ENCODE results near the gene MAGIX. TPM values are rescaled to one million over a fixed set of nuclear protein-coding genes. Genes with fewer than 3 reads are reported as not detected.

Gene MAGIX
- total RNA-seq, 2 experiments from 2014 or later, result 0.89 to 0.93 TPM

DNA sequence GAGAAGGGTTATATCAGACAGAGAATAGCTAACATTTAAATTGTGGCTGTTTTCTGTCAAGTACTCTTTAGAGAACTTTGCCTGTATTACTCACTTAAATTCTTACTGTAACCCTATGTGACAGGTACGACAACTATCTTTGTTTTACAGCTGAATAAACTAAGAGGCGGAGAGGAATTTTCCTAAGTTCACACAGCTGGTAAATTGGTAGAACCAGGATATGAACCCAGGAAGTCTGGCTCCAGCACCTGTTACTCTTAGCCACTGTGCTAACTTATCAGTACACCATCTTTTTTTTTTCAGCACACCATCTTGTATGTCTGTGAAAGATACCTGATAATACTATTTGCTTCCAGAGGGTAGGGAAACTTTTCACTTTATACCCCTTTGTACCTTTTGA, 39.5 kb downstream of the MAGIX start:
- Histone ChIP-seq H3K27me3 (ENCODE audit: control insufficient read depth in 1 of 2, insufficient read depth in 2 of 2, low read length in 2 of 2) (peaks cover 0 to 3% of the 10 kb centered on the region in 2 experiments), H3K4me1 (ENCODE audit: insufficient read depth, low read length) (peaks cover 21% of the 10 kb centered on the region), H3K9me3 (ENCODE audit: control insufficient read depth in 1 of 2, insufficient read depth in 1 of 2, low read length in 2 of 2) (no peaks in the 10 kb centered on the region), H3K27ac (ENCODE audit: low read depth in 1 of 2, low read length in 2 of 2) (no peak overlapping the region), H3K36me3 (ENCODE audit: insufficient read depth, low read length) (no peaks in the 10 kb centered on the region), H3K4me3 (ENCODE audit: low read length) (no peak overlapping the region)
- Mint-ChIP-seq H3K4me3 (no peak overlapping the region), H3K4me1 (ENCODE audit: low read depth) (peaks cover 14% of the 10 kb centered on the region), H3K9me3 (no peaks in the 10 kb centered on the region), H3K27me3 (no peaks in the 10 kb centered on the region), H3K36me3 (ENCODE audit: low read depth) (no peaks in the 10 kb centered on the region), H3K27ac (no peak overlapping the region)
- no peak for TF ChIP-seq CTCF (IDR thresholded peaks at IDR 0.05)
- CTCF ChIA-PET, result interaction anchor here (2.5 kb wide), 1 partner anchor 9 kb away, joined by 6 read pairs; no protein-coding TSS in a partner anchor
- DNase-seq (no peak), ATAC-seq (ENCODE audit: poor library complexity) (no peak)
- POLR2A ChIA-PET, result no interaction called here
- intact Hi-C loops (cut with DNase I, micrococcal nuclease), result loop anchor here in 1 of 2 experiments (5.0 kb wide), 1 partner anchor 65 kb away; the partner anchor contains the start of gene PPP1R3F

DNA sequence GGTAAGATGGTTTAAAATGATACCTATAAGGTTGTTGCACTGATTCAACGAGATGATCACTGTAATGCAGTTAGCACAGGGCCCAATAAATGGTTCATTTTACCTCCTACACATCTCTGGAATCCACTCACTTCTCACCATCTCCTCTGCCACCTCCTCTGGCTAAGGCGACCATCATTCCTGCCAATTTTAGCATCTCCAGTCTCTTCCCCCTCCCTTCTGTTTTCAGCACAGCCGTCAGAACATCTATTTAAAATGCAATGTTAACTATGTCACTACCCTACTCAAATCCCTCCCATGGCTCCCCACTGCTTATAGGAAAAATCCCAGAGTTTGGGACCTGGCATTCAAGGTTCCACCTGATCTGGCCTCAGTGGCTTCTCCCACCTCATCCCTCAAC, 41.0 kb downstream of the MAGIX start:
- Histone ChIP-seq H3K4me1 (ENCODE audit: insufficient read depth, low read length) (peaks cover 21% of the 10 kb centered on the region), H3K27me3 (ENCODE audit: control insufficient read depth in 1 of 2, insufficient read depth in 2 of 2, low read length in 2 of 2) (peaks cover 0 to 3% of the 10 kb centered on the region in 2 experiments), H3K27ac (ENCODE audit: low read depth in 1 of 2, low read length in 2 of 2) (no peak overlapping the region), H3K36me3 (ENCODE audit: insufficient read depth, low read length) (no peaks in the 10 kb centered on the region), H3K4me3 (ENCODE audit: low read length) (no peak overlapping the region), H3K9me3 (ENCODE audit: control insufficient read depth in 1 of 2, insufficient read depth in 1 of 2, low read length in 2 of 2) (no peaks in the 10 kb centered on the region)
- no peaks in the 10 kb centered on the region for H3K27me3 Mint-ChIP-seq
- TF ChIP-seq CTCF (IDR thresholded peaks at IDR 0.05), result no peak
- H3K4me3 Mint-ChIP-seq, result no peak overlapping the region
- ATAC-seq (ENCODE audit: poor library complexity), result no peak
- DNase-seq, result no peak
- intact Hi-C loops (cut with DNase I, micrococcal nuclease), result loop anchor here in 1 of 2 experiments (5.0 kb wide), 1 partner anchor 64 kb away; the partner anchor contains the start of gene PPP1R3F
- H3K9me3 Mint-ChIP-seq, result no peaks in the 10 kb centered on the region
- ChIA-PET CTCF (no interaction called here), POLR2A (no interaction called here)
- H3K4me1 Mint-ChIP-seq (ENCODE audit: low read depth), result peaks cover 7% of the 10 kb centered on the region
- H3K27ac Mint-ChIP-seq, result no peak overlapping the region
- H3K36me3 Mint-ChIP-seq (ENCODE audit: low read depth), result no peaks in the 10 kb centered on the region

DNA sequence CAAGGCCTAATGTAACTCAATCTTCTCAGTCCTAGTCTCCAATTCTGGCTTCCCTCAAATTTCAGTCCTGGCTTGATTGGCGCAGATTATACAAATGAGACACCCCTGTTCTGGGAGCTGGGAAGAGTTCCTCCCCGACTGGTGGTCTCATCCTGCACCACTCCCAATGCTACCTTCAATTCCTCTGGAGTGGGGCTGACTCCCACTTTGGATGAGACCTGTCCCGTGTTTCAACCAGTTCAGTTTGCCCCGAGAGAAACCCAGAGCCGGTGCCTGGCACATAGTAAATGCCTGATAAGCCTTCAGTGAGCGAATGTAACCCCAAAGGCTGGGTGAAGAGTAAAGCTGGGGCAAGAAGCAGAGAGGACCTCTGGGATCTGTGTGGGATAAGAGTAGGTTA, 41.5 kb downstream of the MAGIX start:
- Histone ChIP-seq H3K9me3 (ENCODE audit: control insufficient read depth in 1 of 2, insufficient read depth in 1 of 2, low read length in 2 of 2) (no peaks in the 10 kb centered on the region), H3K36me3 (ENCODE audit: insufficient read depth, low read length) (no peaks in the 10 kb centered on the region), H3K4me1 (ENCODE audit: insufficient read depth, low read length) (peaks cover 17% of the 10 kb centered on the region), H3K4me3 (ENCODE audit: low read length) (no peak overlapping the region), H3K27me3 (ENCODE audit: control insufficient read depth in 1 of 2, insufficient read depth in 2 of 2, low read length in 2 of 2) (peaks cover 0 to 2% of the 10 kb centered on the region in 2 experiments), H3K27ac (ENCODE audit: low read depth in 1 of 2, low read length in 2 of 2) (no peak overlapping the region)
- ChIA-PET POLR2A (no interaction called here), CTCF (no interaction called here)
- no peak overlapping the region for H3K4me3 Mint-ChIP-seq
- H3K9me3 Mint-ChIP-seq, result no peaks in the 10 kb centered on the region
- H3K27ac Mint-ChIP-seq, result no peak overlapping the region
- intact Hi-C loops (cut with DNase I, micrococcal nuclease), result loop anchor here in 1 of 2 experiments (5.0 kb wide), 1 partner anchor 63 kb away; the partner anchor contains the start of gene PPP1R3F
- TF ChIP-seq CTCF (IDR thresholded peaks at IDR 0.05), result no peak
- H3K4me1 Mint-ChIP-seq (ENCODE audit: low read depth), result peaks cover 7% of the 10 kb centered on the region
- DNase-seq (no peak), ATAC-seq (ENCODE audit: poor library complexity) (no peak)
- no peaks in the 10 kb centered on the region for H3K36me3 Mint-ChIP-seq (ENCODE audit: low read depth)
- no peaks in the 10 kb centered on the region for H3K27me3 Mint-ChIP-seq

Data from CD4-positive, alpha-beta T cell (primary cell).